Non-pigmented ciliary epithelial cell (primary cell): Measurements from ENCODE around the gene PLEKHO2.

ENCODE experiments used
- DNase-seq: peaks from one replicate; pipeline ENCODE4 v3.0.0-alpha.2; 2010; ENCODE audit warnings: low read depth

PLEKHO2 gene

GRCh38 chr15:64855205-64855975 lies 13.7 kb downstream of the PLEKHO2 start:
- no peak for DNase-seq

- DNase-seq: no peak
Measured at GRCh38 chr15:64856429-64857145, 14.9 kb downstream of the PLEKHO2 start.

- no peak for DNase-seq
Measured at GRCh38 chr15:64857421-64857820, 15.7 kb downstream of the PLEKHO2 start.

GRCh38 chr15:64858021-64858575 lies 16.4 kb downstream of the PLEKHO2 start:
- DNase-seq: no peak

- DNase-seq: no peak
Measured at GRCh38 chr15:64859226-64859625, 17.5 kb downstream of the PLEKHO2 start.

GRCh38 chr15:64861331-64861730 lies 19.6 kb downstream of the PLEKHO2 start:
- DNase-seq: no peak

- DNase-seq: no peak
Measured at GRCh38 chr15:64861960-64862359, 20.2 kb downstream of the PLEKHO2 start.

- DNase-seq: no peak
Measured at GRCh38 chr15:64862408-64862807, 20.7 kb downstream of the PLEKHO2 start.

- no peak for DNase-seq
Measured at GRCh38 chr15:64864068-64864467, 22.4 kb downstream of the PLEKHO2 start.

GRCh38 chr15:64865126-64865997 lies 23.6 kb downstream of the PLEKHO2 start:
- DNase-seq: no peak

- DNase-seq: peak; percentile 90
Measured at GRCh38 chr15:64865998-64866520, 24.3 kb downstream of the PLEKHO2 start.

GRCh38 chr15:64869501-64869900 lies 27.8 kb downstream of the PLEKHO2 start:
- no peak for DNase-seq

- no peak for DNase-seq
Measured at GRCh38 chr15:64870353-64870752, 28.6 kb downstream of the PLEKHO2 start.

GRCh38 chr15:64875641-64876223 lies 34.0 kb downstream of the PLEKHO2 start:
- no peak for DNase-seq

GRCh38 chr15:64877435-64877834 lies 35.7 kb downstream of the PLEKHO2 start:
- no peak for DNase-seq

GRCh38 chr15:64878705-64879104 lies 37.0 kb downstream of the PLEKHO2 start:
- no peak for DNase-seq

- DNase-seq: no peak
Measured at GRCh38 chr15:64883100-64883581, 41.4 kb downstream of the PLEKHO2 start.

- DNase-seq: peak; percentile 77
Measured at GRCh38 chr15:64883997-64884511, 42.3 kb downstream of the PLEKHO2 start.

GRCh38 chr15:64884679-64885078 lies 43.0 kb downstream of the PLEKHO2 start:
- DNase-seq: no peak

- no peak for DNase-seq
Measured at GRCh38 chr15:64888336-64888735, 46.6 kb downstream of the PLEKHO2 start.

- no peak for DNase-seq
Measured at GRCh38 chr15:64891561-64891960, 49.8 kb downstream of the PLEKHO2 start.
